Measurements from ENCODE around the gene SLC5A10.

The SLC5A10 gene

GRCh38 chr17:18976201-18976600, 24.2 kb downstream of the SLC5A10 start:
- TF ChIP-seq, protein P1, sequence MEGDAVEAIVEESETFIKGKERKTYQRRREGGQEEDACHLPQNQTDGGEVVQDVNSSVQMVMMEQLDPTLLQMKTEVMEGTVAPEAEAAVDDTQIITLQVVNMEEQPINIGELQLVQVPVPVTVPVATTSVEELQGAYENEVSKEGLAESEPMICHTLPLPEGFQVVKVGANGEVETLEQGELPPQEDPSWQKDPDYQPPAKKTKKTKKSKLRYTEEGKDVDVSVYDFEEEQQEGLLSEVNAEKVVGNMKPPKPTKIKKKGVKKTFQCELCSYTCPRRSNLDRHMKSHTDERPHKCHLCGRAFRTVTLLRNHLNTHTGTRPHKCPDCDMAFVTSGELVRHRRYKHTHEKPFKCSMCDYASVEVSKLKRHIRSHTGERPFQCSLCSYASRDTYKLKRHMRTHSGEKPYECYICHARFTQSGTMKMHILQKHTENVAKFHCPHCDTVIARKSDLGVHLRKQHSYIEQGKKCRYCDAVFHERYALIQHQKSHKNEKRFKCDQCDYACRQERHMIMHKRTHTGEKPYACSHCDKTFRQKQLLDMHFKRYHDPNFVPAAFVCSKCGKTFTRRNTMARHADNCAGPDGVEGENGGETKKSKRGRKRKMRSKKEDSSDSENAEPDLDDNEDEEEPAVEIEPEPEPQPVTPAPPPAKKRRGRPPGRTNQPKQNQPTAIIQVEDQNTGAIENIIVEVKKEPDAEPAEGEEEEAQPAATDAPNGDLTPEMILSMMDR (IDR thresholded peaks at IDR 0.05; ENCODE audit: low read length): no peak
- no peak for TF ChIP-seq EZH2 (IDR thresholded peaks at IDR 0.05; ENCODE audit: borderline replicate concordance, low read length)
- no peak overlapping the region for H3K4me2 ChIP-seq (ENCODE audit: low read length)
- no peaks in the 10 kb centered on the region for H3K27me3 ChIP-seq (ENCODE audit: insufficient read depth, low read length)
- H3K9me3 ChIP-seq (ENCODE audit: low read length): no peaks in the 10 kb centered on the region
- H3K9me2 ChIP-seq (ENCODE audit: low read depth, low read length): no peaks in the 10 kb centered on the region
- H4K20me1 ChIP-seq (ENCODE audit: insufficient read depth, low read length): no peaks in the 10 kb centered on the region
- no peak overlapping the region for H3K4me3 ChIP-seq (ENCODE audit: low read depth, low read length, poor library complexity, severe bottlenecking)
- no peaks in the 10 kb centered on the region for H3K79me2 ChIP-seq (ENCODE audit: insufficient read depth, low read length)
- no peaks in the 10 kb centered on the region for H3K4me1 ChIP-seq (ENCODE audit: insufficient read depth, low read length, severe bottlenecking)
- no peak overlapping the region for H3K27ac ChIP-seq (ENCODE audit: low read depth, low read length, poor library complexity, severe bottlenecking)
- H3K9ac ChIP-seq (ENCODE audit: low read length): no peak overlapping the region
- H2AFZ ChIP-seq (ENCODE audit: low read length): no peak overlapping the region
- no peaks in the 10 kb centered on the region for H3F3A ChIP-seq (ENCODE audit: insufficient read depth, low read length)
- peaks cover 22% of the 10 kb centered on the region; the same call in 1 of the 2 replicates for H3K36me3 ChIP-seq (ENCODE audit: insufficient read depth, low read length)

DNA sequence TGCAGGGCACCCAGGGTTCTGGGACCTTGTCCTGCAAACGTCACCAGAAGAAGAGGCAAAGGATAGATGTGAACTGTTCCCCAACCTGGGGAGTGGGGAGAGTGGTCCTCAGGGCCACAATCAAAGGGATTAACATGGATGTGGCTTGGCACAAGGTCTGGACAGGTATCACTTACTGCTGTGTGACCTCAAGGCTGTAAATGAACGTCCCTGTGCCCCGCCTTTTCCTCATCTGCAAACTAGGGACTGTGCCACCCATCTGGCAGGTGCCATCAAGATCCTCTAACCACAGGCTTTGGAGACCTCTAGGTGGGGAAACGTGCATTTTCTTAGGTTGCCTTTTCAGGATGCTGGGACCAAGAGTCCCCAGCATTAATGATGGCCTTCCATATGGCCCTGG, 25.1 kb downstream of the SLC5A10 start:
- Histone ChIP-seq H3K4me1 (ENCODE audit: insufficient read depth, low read length, severe bottlenecking) (no peaks in the 10 kb centered on the region), H3K9me3 (ENCODE audit: low read length) (no peaks in the 10 kb centered on the region), H3K36me3 (ENCODE audit: insufficient read depth, low read length) (peaks cover 22% of the 10 kb centered on the region; the same call in 1 of the 2 replicates), H3K9me2 (ENCODE audit: low read depth, low read length) (no peaks in the 10 kb centered on the region), H3K27ac (ENCODE audit: low read depth, low read length, poor library complexity, severe bottlenecking) (no peak overlapping the region), H3K4me3 (ENCODE audit: low read depth, low read length, poor library complexity, severe bottlenecking) (no peak overlapping the region), H2AFZ (ENCODE audit: low read length) (no peak overlapping the region), H4K20me1 (ENCODE audit: insufficient read depth, low read length) (no peaks in the 10 kb centered on the region), H3K79me2 (ENCODE audit: insufficient read depth, low read length) (no peaks in the 10 kb centered on the region), H3F3A (ENCODE audit: insufficient read depth, low read length) (no peaks in the 10 kb centered on the region), H3K9ac (ENCODE audit: low read length) (no peak overlapping the region), H3K4me2 (ENCODE audit: low read length) (no peak overlapping the region), H3K27me3 (ENCODE audit: insufficient read depth, low read length) (no peaks in the 10 kb centered on the region)
- no peak for TF ChIP-seq EZH2 (IDR thresholded peaks at IDR 0.05; ENCODE audit: borderline replicate concordance, low read length)
- TF ChIP-seq, protein P1 (IDR thresholded peaks at IDR 0.05; ENCODE audit: low read length): no peak

DNA sequence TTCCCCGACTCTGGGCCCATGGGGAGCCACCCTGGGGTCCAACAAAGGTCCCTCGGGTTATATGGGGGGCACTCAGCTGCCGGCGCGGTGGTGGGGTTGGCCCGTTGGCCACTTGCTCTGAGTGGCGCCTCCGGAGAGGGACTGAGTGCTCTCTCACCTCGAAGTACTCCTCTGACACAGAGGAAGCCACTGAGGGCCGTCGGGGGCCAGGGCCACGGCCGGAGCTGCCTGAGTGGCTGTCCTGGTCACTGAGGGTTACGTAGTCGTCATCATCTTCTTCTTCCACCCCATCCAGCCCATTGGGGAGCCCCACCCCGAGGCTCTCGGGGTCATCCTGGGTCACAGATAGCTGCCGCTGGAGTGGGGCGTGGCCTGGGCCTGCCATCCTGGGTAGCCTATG, 25.7 kb downstream of the SLC5A10 start:
- peaks cover 25% of the 10 kb centered on the region; the same call in 1 of the 2 replicates for H3K36me3 ChIP-seq (ENCODE audit: insufficient read depth, low read length)
- H3K79me2 ChIP-seq (ENCODE audit: insufficient read depth, low read length): no peaks in the 10 kb centered on the region
- H3K4me3 ChIP-seq (ENCODE audit: low read depth, low read length, poor library complexity, severe bottlenecking): no peak overlapping the region
- H3K27me3 ChIP-seq (ENCODE audit: insufficient read depth, low read length): no peaks in the 10 kb centered on the region
- H3K27ac ChIP-seq (ENCODE audit: low read depth, low read length, poor library complexity, severe bottlenecking): no peak overlapping the region
- no peaks in the 10 kb centered on the region for H3F3A ChIP-seq (ENCODE audit: insufficient read depth, low read length)
- H3K9ac ChIP-seq (ENCODE audit: low read length): no peak overlapping the region
- H3K9me3 ChIP-seq (ENCODE audit: low read length): no peaks in the 10 kb centered on the region
- H3K9me2 ChIP-seq (ENCODE audit: low read depth, low read length): no peaks in the 10 kb centered on the region
- H3K4me2 ChIP-seq (ENCODE audit: low read length): no peak overlapping the region
- TF ChIP-seq, protein P1 (IDR thresholded peaks at IDR 0.05; ENCODE audit: low read length): no peak
- no peak for TF ChIP-seq EZH2 (IDR thresholded peaks at IDR 0.05; ENCODE audit: borderline replicate concordance, low read length)
- H2AFZ ChIP-seq (ENCODE audit: low read length): no peak overlapping the region
- no peaks in the 10 kb centered on the region for H4K20me1 ChIP-seq (ENCODE audit: insufficient read depth, low read length)
- no peaks in the 10 kb centered on the region for H3K4me1 ChIP-seq (ENCODE audit: insufficient read depth, low read length, severe bottlenecking)
